Fibroblast of mammary gland (primary cell): ENCODE data around the gene HTRA1.

Source experiments
- DNase-seq: peaks from one replicate; pipeline ENCODE4 v3.0.0-alpha.2; 2010; ENCODE audit warnings: low read depth
- H3K4me3 ChIP-seq: 2 replicates; pipeline ENCODE4 v1.5.1; 2011; ENCODE audit warnings: low read depth, mild to moderate bottlenecking, low read length, moderate library complexity; ENCODE audit not compliant: control insufficient read depth
- TF ChIP-seq, protein P1 (sequence below): conservative IDR thresholded peaks from 2 replicates; pipeline ENCODE4 v1.5.1; 2011; ENCODE audit warnings: low read depth, low read length, inconsistent platforms; ENCODE audit not compliant: control insufficient read depth, insufficient read depth

Gene HTRA1

GRCh38 chr10:122498521-122498920 lies 37.2 kb downstream of the HTRA1 start:
- H3K4me3 ChIP-seq: no peak overlapping the region
- peak; percentile 69 for DNase-seq
- TF ChIP-seq, protein P1, sequence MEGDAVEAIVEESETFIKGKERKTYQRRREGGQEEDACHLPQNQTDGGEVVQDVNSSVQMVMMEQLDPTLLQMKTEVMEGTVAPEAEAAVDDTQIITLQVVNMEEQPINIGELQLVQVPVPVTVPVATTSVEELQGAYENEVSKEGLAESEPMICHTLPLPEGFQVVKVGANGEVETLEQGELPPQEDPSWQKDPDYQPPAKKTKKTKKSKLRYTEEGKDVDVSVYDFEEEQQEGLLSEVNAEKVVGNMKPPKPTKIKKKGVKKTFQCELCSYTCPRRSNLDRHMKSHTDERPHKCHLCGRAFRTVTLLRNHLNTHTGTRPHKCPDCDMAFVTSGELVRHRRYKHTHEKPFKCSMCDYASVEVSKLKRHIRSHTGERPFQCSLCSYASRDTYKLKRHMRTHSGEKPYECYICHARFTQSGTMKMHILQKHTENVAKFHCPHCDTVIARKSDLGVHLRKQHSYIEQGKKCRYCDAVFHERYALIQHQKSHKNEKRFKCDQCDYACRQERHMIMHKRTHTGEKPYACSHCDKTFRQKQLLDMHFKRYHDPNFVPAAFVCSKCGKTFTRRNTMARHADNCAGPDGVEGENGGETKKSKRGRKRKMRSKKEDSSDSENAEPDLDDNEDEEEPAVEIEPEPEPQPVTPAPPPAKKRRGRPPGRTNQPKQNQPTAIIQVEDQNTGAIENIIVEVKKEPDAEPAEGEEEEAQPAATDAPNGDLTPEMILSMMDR: no peak

DNA sequence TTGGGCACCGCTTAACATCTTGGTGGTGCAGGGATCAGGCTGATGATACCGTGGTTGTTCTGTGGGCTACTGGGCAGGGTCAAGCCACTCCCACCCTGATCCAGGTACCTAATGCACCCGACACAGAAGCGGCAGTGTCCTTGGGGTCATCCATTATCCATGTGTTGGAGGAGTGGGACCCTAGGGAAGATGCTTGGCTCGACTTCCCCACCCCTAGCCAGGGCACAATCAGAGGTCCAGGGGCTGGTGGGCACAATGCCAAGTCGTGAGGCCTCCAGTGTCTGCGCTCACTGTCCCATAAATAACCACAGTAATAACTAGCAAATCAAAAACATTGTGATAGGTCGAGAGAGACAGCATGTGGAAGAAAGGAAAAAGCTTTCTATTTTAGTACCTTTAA lies 37.7 kb downstream of the HTRA1 start:
- no peak for DNase-seq
- no peak overlapping the region for H3K4me3 ChIP-seq
- TF ChIP-seq, protein P1: no peak

DNA sequence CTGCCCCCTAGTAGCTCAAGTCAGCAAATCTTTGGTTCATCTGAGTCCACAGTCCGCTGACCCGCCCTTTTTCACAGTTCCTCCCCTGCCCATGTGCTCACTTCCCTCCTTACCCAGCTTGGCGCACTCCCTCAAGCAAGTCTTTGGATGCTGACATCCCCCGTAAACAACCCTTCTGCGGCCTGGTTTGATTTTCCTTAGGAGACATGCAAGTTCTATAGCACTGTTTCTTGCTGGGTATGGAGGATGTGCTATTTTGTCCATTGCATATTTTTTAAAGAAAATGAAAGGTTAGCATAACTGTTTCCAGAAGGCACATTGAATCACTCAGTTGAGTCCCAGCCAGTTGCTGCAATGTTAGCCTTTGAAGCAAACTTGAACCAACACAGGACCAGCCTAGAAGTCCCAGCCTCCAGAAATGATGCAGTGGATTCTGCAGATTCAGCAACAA lies 38.2 kb downstream of the HTRA1 start:
- DNase-seq: peak; percentile 88
- TF ChIP-seq, protein P1: no peak
- H3K4me3 ChIP-seq: no peak overlapping the region

- TF ChIP-seq, protein P1: no peak
- no peak for DNase-seq
- no peak overlapping the region for H3K4me3 ChIP-seq
Measured at GRCh38 chr10:122500194-122500593, 38.8 kb downstream of the HTRA1 start.

GRCh38 chr10:122500726-122501125 lies 39.4 kb downstream of the HTRA1 start:
- no peak for DNase-seq
- no peak overlapping the region for H3K4me3 ChIP-seq
- TF ChIP-seq, protein P1: no peak

DNA sequence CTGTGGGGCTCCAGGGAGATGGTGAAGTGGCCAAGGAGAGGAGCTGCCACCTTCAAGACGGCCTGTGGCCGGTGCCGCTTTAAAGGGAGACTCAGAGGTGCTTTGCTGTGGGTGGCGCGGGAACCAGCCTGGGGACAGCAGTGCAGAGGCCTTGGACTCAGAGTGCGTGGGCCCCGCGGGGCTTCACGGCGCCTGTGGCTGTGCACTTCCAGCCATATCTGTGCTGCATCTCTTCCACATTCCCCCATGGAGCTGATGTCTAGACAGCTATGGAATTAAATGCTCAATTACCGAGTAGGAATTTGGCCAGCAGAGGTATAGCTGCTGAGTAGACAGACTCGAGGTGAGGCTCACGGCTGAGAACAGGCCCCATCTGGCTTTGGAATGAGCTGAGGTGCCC lies 41.7 kb downstream of the HTRA1 start:
- no peak overlapping the region for H3K4me3 ChIP-seq
- TF ChIP-seq, protein P1: no peak
- no peak for DNase-seq
